Activated naive CD4-positive, alpha-beta T cell treated with anti-CD3 and anti-CD28 coated beads, Interleukin-2, amount 50 U/mL, for 24 hours (primary cell): Measurements from ENCODE around the gene CLEC5A.
"Not testable (repeated sequence)": the region's sequence is repeated elsewhere in the genome, so short reads cannot be mapped to it uniquely, and the experiment has no call there.

Source experiments
- H3K27ac Mint-ChIP-seq: one replicate; pipeline ENCODE4 v1.8.0; 2021; ENCODE audit warnings: mild to moderate bottlenecking, mixed read lengths
- H3K27me3 Mint-ChIP-seq: one replicate; pipeline ENCODE4 v1.8.0; 2021; ENCODE audit warnings: mixed read lengths
- H3K36me3 Mint-ChIP-seq: one replicate; pipeline ENCODE4 v1.8.0; 2021; ENCODE audit warnings: mixed read lengths
- H3K4me1 Mint-ChIP-seq: one replicate; pipeline ENCODE4 v1.8.0; 2021; ENCODE audit warnings: mixed read lengths
- H3K4me3 Mint-ChIP-seq: one replicate; pipeline ENCODE4 v1.8.0; 2021; ENCODE audit warnings: mild to moderate bottlenecking, mixed read lengths
- H3K9me3 Mint-ChIP-seq: one replicate; pipeline ENCODE4 v1.8.0; 2021; ENCODE audit warnings: mixed read lengths

Gene CLEC5A

GRCh38 chr7:141916099-141916498, 30.7 kb downstream of the CLEC5A start, which contains the start of gene OR9A4:
Gene OR9A4 (plus strand): TSS chr7:141916399. CDS start chr7:141918876, 2,477 bp downstream.
- Mint-ChIP-seq H3K27me3 (peaks cover 3% of the 10 kb centered on the region), H3K36me3 (no peaks in the 10 kb centered on the region), H3K9me3 (no peaks in the 10 kb centered on the region), H3K4me3 (no peak within 1 kb of the TSS), H3K27ac (no peak within 1 kb of the TSS), H3K4me1 (no peaks in the 10 kb centered on the region)

- no peaks in the 10 kb centered on the region for H3K4me1 Mint-ChIP-seq
- H3K27me3 Mint-ChIP-seq, result peaks cover 3% of the 10 kb centered on the region
- H3K4me3 Mint-ChIP-seq, result no peak overlapping the region
- no peak overlapping the region for H3K27ac Mint-ChIP-seq
- H3K9me3 Mint-ChIP-seq, result no peaks in the 10 kb centered on the region
- no peaks in the 10 kb centered on the region for H3K36me3 Mint-ChIP-seq
Observed at GRCh38 chr7:141915565-141915964, 31.2 kb downstream of the CLEC5A start.

- Mint-ChIP-seq H3K9me3 (no peaks in the 10 kb centered on the region), H3K36me3 (no peaks in the 10 kb centered on the region), H3K4me1 (no peaks in the 10 kb centered on the region), H3K27me3 (peaks cover 8% of the 10 kb centered on the region), H3K4me3 (no peak overlapping the region), H3K27ac (no peak overlapping the region)
Observed at GRCh38 chr7:141911391-141911790, 35.4 kb downstream of the CLEC5A start.

GRCh38 chr7:141906285-141906684, 40.5 kb downstream of the CLEC5A start:
- no peaks in the 10 kb centered on the region for H3K9me3 Mint-ChIP-seq
- no peak overlapping the region for H3K4me3 Mint-ChIP-seq
- H3K4me1 Mint-ChIP-seq, result no peaks in the 10 kb centered on the region
- no peak overlapping the region for H3K27ac Mint-ChIP-seq
- peaks cover 13% of the 10 kb centered on the region for H3K27me3 Mint-ChIP-seq
- no peaks in the 10 kb centered on the region for H3K36me3 Mint-ChIP-seq

GRCh38 chr7:141899366-141899765, 47.4 kb downstream of the CLEC5A start:
- not testable (repeated sequence) for H3K36me3 Mint-ChIP-seq, H3K27me3 Mint-ChIP-seq, H3K4me3 Mint-ChIP-seq, H3K27ac Mint-ChIP-seq, H3K4me1 Mint-ChIP-seq, H3K9me3 Mint-ChIP-seq

- no peak overlapping the region for H3K27ac Mint-ChIP-seq
- no peaks in the 10 kb centered on the region for H3K4me1 Mint-ChIP-seq
- no peaks in the 10 kb centered on the region for H3K36me3 Mint-ChIP-seq
- no peak overlapping the region for H3K4me3 Mint-ChIP-seq
- H3K9me3 Mint-ChIP-seq, result no peaks in the 10 kb centered on the region
- H3K27me3 Mint-ChIP-seq, result peaks cover 8% of the 10 kb centered on the region
Observed at GRCh38 chr7:141891336-141891735, 55.4 kb downstream of the CLEC5A start.

- Mint-ChIP-seq H3K27ac (no peak overlapping the region), H3K36me3 (no peaks in the 10 kb centered on the region), H3K4me3 (no peak overlapping the region), H3K4me1 (no peaks in the 10 kb centered on the region), H3K27me3 (peaks cover 11% of the 10 kb centered on the region), H3K9me3 (no peaks in the 10 kb centered on the region)
Observed at GRCh38 chr7:141889321-141889720, 57.5 kb downstream of the CLEC5A start.

- no peaks in the 10 kb centered on the region for H3K9me3 Mint-ChIP-seq
- H3K27ac Mint-ChIP-seq, result no peak overlapping the region
- peaks cover 17% of the 10 kb centered on the region for H3K27me3 Mint-ChIP-seq
- no peak overlapping the region for H3K4me3 Mint-ChIP-seq
- no peaks in the 10 kb centered on the region for H3K36me3 Mint-ChIP-seq
- no peaks in the 10 kb centered on the region for H3K4me1 Mint-ChIP-seq
Observed at GRCh38 chr7:141884539-141885225, 62.1 kb downstream of the CLEC5A start.

- no peak overlapping the region for H3K27ac Mint-ChIP-seq
- no peaks in the 10 kb centered on the region for H3K4me1 Mint-ChIP-seq
- no peak overlapping the region for H3K4me3 Mint-ChIP-seq
- no peaks in the 10 kb centered on the region for H3K9me3 Mint-ChIP-seq
- no peaks in the 10 kb centered on the region for H3K36me3 Mint-ChIP-seq
- peaks cover 11% of the 10 kb centered on the region for H3K27me3 Mint-ChIP-seq
Observed at GRCh38 chr7:141880960-141881359, 65.8 kb downstream of the CLEC5A start.

- peaks cover 7% of the 10 kb centered on the region for H3K27me3 Mint-ChIP-seq
- peaks cover 5% of the 10 kb centered on the region for H3K9me3 Mint-ChIP-seq
- H3K36me3 Mint-ChIP-seq, result no peaks in the 10 kb centered on the region
- H3K27ac Mint-ChIP-seq, result no peak overlapping the region
- H3K4me3 Mint-ChIP-seq, result no peak overlapping the region
- no peaks in the 10 kb centered on the region for H3K4me1 Mint-ChIP-seq
Observed at GRCh38 chr7:141877365-141877764, 69.4 kb downstream of the CLEC5A start.
